Brain microvascular endothelial cell (primary cell): Measurements from ENCODE around the gene DOCK3.

Source experiments
- DNase-seq: peaks from one replicate; pipeline ENCODE4 v3.0.0-alpha.2; 2020
- H3K27ac ChIP-seq: fragments of 250-450 bp; sonication (Bioruptor Pico); 2 replicates; pipeline ENCODE4 v1.5.1; 2020; ENCODE audit warnings: mild to moderate bottlenecking, moderate library complexity
- H3K27me3 ChIP-seq: fragments of 250-450 bp; sonication (Bioruptor Pico); replicated peaks from 2 replicates; pipeline ENCODE4 v1.5.1; 2020; ENCODE audit warnings: mild to moderate bottlenecking
- H3K36me3 ChIP-seq: fragments of 250-450 bp; sonication (Bioruptor Pico); replicated peaks from 2 replicates; pipeline ENCODE4 v1.5.1; 2020; ENCODE audit warnings: mild to moderate bottlenecking
- H3K4me3 ChIP-seq: 2 replicates; pipeline ENCODE4 v1.5.1; 2011; ENCODE audit warnings: low read depth, mild to moderate bottlenecking, control low read depth, low read length, moderate library complexity
- CTCF ChIP-seq: IDR thresholded peaks from 2 replicates; pipeline ENCODE4 v1.5.1; 2011; ENCODE audit warnings: low read depth, mild to moderate bottlenecking, moderate library complexity, low read length, control low read depth, inconsistent platforms; ENCODE audit errors: missing control alignments
- in situ Hi-C: cut with HindIII; loops from 2 replicates; pipeline ENCODE4 v1.10.0; 2017; ENCODE audit warnings: low sequenced_read_pairs, low pct_ligation_motif_present

Gene DOCK3

GRCh38 chr3:51279448-51279847 is 604.7 kb downstream of the DOCK3 start:
- Histone ChIP-seq H3K27me3 (no peaks in the 10 kb centered on the region), H3K4me3 (no peak overlapping the region), H3K36me3 (no peaks in the 10 kb centered on the region), H3K27ac (no peak overlapping the region)
- TF ChIP-seq CTCF, result no peak
- in situ Hi-C loops, result no loop called here
- no peak for DNase-seq

- TF ChIP-seq CTCF, result no peak
- DNase-seq, result no peak
- Histone ChIP-seq H3K27me3 (no peaks in the 10 kb centered on the region), H3K27ac (no peak overlapping the region), H3K4me3 (no peak overlapping the region), H3K36me3 (no peaks in the 10 kb centered on the region)
- in situ Hi-C loops, result no loop called here
Measured at GRCh38 chr3:51280176-51280575, 605.4 kb downstream of the DOCK3 start.

GRCh38 chr3:51282931-51283330 is 608.2 kb downstream of the DOCK3 start:
- Histone ChIP-seq H3K4me3 (no peak overlapping the region), H3K27ac (peak overlapping the region; percentile 16), H3K27me3 (no peaks in the 10 kb centered on the region), H3K36me3 (no peaks in the 10 kb centered on the region)
- in situ Hi-C loops, result no loop called here
- TF ChIP-seq CTCF, result no peak
- DNase-seq, result peak; percentile 37

GRCh38 chr3:51283421-51283820 is 608.7 kb downstream of the DOCK3 start:
- no peak overlapping the region for H3K4me3 ChIP-seq
- H3K27ac ChIP-seq, result peak overlapping the region; percentile 16
- in situ Hi-C loops, result no loop called here
- peak; percentile 1 for DNase-seq
- no peak for TF ChIP-seq CTCF
- no peaks in the 10 kb centered on the region for H3K36me3 ChIP-seq
- no peaks in the 10 kb centered on the region for H3K27me3 ChIP-seq

GRCh38 chr3:51295625-51296024 is 620.9 kb downstream of the DOCK3 start:
- no peaks in the 10 kb centered on the region for H3K36me3 ChIP-seq
- H3K27me3 ChIP-seq, result no peaks in the 10 kb centered on the region
- in situ Hi-C loops, result no loop called here
- no peak overlapping the region for H3K4me3 ChIP-seq
- H3K27ac ChIP-seq, result no peak overlapping the region
- DNase-seq, result no peak
- no peak for TF ChIP-seq CTCF

- Histone ChIP-seq H3K36me3 (no peaks in the 10 kb centered on the region), H3K27me3 (no peaks in the 10 kb centered on the region), H3K4me3 (no peak overlapping the region), H3K27ac (no peak overlapping the region)
- in situ Hi-C loops, result no loop called here
- no peak for TF ChIP-seq CTCF
- no peak for DNase-seq
Measured at GRCh38 chr3:51297333-51297732, 622.6 kb downstream of the DOCK3 start.
